CD4-positive, alpha-beta T cell treated with Interleukin-17A for 1 hour (primary cell): Measurements from ENCODE around the gene MDGA2.
"Not testable (repeated sequence)": the region's sequence is repeated elsewhere in the genome, so short reads cannot be mapped to it uniquely, and the experiment has no call there.

Source experiments
- DNase-seq: peaks from one replicate; pipeline ENCODE4 v3.0.0-alpha.2; 2020

MDGA2 gene

DNA sequence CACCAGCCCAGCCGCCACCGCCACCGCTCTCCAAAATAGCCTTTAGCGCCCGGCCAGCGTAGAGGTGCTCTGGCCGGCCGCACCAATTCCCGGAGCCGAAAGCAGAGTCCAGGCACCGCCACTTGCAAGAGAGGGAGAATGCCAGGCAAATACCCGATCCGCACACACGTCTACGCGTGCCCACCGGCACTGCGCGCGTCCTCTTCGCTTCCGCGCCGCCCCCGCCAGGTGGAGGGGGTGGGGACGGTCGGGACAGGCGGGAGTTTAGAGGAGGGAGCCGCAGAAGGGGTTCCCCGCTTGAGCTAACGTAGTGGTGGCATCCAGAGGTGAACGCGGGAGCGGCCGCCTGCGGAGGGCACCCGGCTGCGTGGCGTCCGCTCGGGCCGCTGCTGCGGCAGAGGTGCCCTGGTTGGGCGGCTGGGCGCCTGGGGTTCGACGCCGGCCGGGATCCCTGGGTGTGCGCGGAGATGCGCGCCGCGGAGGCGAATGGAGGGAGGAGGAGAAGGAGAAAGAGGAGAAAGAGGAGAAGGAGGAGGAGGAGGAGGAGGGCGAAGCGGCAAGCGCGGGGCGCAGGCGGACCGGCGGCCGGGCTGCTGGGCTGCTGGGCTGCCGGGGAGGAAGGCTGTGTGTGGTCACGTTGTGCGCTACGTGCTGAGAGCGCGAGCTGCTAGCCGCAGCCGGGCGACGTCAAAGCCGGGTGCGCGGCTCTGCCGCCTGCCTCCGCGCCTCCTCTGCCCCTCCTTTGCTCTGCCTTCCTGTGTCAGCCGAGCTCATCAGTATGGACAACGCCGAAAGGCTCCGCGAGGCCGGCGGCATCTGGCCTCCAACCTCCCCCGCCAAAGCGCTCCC lies at the start of gene MDGA2:
Gene MDGA2, minus strand, starts transcription at position 140 of the 849 bp plus-strand sequence.
- DNase-seq = no peak

DNA sequence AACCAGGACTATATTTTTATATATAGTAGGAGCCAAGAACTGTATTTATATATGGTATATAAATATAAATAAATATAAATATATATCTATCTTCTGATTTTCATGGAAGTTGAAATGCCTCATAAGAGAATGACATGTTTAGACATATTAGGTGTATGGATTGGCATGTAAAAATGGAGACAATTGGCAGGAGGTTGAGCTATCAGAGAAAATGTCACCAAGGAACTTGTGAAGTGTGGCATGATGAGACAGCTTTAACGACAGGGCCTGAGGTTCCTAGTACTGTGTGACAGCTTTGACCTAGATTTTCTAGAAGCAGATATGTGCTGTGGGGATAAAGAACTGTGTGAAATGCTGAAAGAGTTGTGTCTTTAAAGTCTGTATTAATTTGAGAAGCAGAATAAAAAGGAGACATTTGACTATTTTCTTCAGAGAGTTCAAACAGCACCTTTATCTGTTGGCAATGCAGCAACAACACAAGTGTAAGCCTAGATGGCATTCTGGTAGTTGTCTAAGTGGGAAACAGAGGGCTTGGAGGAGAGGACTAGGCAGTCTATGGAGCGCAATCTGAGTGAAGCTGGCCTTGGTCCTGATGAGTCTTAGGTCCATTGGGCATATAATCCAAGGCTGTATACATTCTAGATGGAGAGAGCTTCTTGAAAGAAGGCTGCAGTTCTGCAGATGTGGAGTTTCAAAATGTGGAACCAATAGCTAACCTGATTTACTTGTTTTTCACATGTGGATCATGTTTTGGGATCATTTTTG lies 47.7 kb upstream of the MDGA2 start:
- no peak for DNase-seq

DNA sequence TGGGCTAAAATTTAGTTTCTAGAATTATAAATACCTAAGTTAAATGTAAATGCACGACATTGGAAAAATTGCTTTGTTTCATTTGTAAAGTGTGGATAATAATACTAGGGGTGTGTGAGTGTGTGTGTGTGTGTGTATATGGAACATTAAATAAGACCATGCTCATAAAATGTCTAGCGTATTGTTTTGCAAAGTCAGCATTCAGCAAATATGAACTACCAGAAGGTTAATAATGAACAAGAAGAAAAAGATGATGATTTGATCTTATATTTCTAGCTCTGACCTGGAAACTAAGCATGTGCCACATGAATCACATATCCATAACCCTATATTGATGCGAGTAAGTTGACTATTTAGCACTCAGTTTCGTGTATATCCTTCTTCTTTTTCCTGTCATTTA lies 44.9 kb upstream of the MDGA2 start:
- no peak for DNase-seq

DNA sequence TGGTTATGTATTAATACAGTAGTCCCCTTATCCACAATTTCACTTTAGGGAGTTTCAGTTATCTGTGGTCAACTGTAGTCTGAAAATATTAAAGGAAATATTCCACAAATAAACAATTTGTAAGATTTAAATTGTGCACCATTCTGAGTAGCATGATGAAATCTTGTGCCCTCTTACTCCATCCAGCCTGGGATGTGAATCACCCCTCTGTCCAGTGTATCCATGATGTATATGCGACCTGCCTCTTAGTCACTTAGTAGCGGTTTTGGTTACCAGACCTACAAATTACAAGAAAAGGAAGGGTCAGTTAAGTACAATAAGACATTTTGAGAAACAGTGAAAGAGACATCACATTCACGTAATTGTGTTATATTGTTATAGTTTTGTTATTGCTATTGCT lies 39.9 kb upstream of the MDGA2 start:
- no peak for DNase-seq

DNA sequence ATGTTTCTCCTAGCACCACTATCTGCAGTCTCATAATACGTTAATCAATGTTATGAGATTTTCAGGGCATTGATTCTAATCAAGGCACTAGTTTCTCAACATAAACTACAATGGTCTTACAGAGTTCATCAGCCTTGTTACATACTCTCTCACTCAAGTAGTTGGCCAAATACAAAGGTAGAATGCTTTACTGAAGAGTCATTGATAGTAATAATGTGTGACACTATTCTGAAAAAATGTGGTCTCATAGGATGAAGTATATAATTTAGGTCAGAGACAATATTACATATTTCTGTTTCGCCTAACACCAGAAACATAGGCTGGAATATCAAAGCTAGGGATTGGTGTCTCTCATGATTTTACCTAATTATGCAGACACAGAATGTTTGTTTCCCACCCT lies 35.2 kb upstream of the MDGA2 start:
- no peak for DNase-seq

DNA sequence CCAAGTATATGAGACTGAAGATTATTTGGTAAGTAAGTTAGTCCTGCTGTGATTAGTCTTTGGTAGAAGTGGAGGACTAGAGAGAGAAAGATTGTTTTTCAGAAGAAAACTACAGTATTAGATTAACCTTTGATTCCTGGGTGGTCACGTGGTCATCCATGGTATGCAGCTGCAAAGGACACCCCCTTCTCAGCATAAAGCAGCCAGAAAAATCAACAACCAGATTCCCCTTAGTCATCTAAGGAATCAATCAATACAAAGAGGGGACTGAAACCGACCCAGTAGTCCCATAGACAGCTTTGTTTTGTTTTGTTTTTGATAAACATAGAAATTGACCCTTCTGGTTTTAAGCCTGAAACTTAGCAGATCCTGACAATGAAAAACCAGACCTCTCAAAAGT lies 30.3 kb upstream of the MDGA2 start:
- no peak for DNase-seq

DNA sequence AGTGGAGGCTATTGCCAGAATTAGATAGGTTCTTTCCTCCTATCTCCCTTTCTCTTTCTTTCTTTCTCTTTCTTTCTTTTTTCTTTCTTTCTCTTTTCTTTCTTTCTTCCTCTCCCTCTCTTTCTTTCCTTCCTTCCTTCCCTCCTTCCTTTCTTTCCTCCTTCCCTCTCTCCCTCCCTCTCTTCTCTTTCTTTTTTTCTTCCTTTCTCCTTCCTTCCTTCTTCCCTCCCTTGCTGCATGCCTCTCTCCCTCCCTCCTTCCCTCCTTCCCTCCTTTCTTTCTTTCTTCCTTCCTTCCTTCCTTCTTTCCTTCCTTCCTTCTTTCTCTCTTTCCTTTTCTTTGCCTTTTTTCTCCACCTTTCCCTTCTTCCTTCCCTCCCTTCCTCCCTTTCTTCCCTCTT lies 16.4 kb upstream of the MDGA2 start:
- no peak for DNase-seq

DNA sequence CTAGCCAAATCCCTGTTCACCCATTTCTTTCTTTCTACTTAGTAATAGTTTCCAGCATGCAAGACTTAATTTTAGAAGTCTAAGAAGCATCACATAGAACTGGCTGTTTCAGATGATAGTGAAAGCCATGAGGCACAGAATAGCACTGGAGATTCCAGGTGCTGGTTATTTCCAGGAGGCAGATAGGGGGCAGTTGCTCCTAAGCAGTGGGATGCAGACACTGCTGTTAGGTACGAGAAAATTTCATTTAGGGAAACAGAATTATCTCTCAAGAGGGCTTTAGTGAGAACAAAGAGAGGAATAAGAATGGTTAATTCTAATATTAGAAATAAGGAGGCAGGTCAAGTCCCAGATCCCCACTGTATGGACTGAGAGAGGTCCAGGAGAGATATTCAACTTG lies 3.6 kb upstream of the MDGA2 start:
- DNase-seq = no peak

DNA sequence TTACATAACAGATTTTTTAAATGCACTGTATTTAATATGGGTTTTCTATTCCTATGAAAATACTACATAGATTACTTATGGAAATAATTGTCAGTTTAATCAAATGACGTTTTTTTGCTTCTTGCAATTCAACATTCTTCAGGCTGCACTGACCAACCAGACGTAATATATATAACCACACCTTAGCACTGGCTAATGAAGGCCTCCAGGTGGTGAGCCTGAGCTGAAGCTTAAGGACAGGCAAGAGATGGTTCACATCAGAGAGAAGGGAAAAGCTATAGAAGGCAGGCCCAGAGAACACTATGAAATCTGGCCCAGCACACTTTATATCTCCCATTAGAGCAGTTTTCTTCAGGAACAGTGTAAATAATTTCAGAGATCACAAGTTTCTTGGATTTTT lies 2.8 kb upstream of the MDGA2 start:
- no peak for DNase-seq

DNA sequence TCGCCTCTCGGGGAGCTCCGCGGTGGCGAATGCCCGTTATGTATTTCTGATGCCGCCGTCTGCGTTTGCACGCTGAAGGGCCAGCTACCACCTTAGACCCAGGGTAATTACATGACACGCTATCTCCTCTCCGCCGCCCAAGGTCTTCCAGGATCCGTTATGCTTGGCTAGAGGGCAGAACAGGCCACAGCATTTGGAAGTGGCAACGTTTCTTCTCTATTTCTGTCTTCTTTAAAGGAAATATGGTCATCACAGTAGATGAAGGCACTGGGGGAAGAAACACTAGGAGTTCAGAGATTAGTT lies 861 bp upstream of the MDGA2 start:
- DNase-seq = no peak

DNA sequence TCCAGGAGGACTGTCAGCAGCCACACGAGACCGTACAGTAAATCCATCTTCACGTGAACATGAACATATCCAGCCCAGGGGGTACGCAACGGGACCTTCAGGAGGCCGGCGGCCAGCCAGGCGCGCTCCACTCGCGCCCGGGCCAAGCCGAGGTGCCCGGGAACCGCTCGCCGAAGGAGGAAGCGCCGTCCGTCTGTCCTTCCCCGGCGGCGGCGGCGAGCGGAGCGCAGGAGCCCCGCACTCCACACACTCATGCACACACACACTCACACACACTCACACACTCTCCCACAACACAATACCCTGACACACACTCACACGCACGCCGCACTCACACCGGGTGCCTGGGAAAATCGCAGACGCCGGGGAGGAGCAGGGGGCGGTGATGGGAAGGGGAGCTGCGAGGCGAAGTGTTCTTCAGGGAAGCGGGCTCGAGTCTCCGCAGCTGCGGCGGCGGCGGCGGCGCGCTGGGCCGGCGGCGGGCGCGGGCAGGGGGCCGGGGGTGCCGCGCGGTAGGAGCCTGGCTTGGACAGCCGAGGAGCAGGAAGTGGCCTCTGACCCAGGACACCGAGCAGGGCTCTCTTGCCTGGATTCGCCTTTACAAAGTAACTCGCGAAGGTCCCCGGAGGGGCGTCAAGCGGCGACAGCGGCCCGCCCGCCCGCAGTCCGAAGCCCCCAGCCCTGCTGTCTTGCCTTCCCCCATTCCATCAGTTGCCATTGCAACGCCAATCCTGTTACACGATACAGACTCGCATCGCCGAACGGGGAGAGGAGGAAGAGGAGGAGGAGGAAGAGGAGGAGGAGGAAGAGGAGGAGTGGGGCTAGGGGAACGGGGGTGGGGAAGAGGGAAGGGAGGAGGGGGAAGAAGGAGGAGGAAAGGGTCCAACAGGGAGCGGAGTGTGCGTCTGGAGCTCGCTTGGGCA lies 601 bp downstream of the MDGA2 start:
- no peak for DNase-seq

DNA sequence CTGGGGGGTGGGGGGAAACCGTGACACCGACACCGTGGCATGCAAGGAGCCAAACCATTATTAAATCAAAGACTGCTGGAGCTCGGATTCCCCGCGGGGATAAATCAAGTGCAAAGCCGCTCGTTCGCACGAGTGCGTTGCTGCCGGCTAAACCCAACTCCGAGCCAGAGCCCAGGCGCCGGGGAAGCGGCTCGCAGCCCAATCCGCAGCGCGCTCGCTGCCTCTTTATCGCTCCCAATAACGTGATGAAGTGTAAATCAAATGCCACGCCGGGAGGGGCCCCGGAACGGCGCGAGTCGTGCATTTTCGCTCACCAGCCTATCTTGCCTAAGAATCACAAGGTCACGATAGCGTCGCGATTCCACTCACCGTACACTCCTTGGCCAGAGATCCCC lies 1.3 kb downstream of the MDGA2 start:
- DNase-seq = no peak

DNA sequence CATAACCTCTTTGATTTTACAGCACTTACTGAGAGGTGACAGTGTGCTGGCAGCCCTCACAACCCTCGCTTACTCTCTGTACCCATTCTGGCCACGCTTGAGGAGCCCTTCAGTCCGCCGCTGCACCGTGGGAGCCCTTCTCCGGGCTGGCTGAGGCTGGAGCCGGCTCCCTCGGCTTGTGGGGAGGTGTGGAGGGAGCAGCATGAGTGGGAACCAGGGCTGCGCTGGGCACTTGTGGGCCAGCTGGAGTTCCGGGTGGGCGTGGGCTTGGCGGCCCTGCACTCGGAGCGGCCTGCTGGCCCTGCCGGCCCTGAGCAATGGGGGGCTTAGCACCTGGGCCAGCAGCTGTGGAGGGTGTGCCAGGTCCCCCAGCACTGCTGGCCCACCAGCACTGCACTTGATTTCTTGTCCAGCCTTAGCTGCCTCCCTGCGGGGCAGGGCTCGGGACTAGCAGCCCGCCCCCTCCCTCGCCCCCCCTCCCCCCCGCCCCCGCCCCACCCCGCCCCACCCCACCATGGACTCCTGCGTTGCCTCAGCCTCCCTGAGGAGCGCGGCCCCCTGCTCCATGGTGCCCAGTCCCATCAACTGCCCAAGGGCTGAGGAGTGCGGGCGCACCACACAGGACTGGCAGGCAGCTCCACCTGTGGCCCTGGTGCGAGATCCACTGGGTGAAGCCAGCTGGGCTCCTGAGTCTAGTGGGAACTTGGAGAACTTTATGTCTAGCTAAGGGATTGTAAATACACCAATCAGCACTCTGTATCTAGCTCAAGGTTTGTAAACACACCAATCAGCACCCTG lies 9.9 kb downstream of the MDGA2 start:
- no peak for DNase-seq

DNA sequence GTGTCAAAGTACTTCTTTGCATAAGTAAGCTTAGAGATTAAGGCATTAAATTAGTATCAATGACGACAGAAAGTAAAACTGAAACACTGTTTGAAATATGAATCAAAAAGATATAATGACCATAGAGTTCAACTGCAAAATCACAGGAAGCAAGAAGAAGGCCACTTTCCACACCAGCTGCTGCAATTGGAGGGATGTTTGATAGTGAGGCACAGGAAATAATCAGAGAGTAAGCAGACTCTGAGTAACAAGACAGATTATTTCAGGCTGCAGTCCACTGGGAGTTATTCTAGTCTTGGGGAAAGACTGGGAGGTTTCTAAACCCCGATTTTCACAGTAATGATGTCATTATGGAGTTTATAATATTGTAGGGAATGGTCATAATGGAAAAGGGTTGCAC lies 12.9 kb downstream of the MDGA2 start:
- DNase-seq = no peak

DNA sequence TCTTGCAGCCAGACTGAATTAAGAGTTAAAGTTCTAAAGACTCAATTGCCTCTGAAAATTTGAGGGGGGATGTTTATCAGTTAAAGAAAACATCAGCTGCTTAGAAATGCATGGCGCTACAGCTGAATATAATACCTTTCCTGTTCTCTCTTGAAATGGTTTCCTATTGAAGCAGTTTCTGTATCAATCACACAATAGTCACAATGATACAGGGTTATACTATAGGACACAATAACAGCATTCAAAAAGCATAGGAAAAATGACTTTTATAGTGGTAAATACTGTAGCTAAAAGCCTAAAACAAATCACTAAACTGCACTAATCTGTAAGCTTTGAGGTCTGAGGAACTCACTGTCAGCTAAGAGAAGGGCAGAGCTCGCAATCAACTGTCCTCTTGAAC lies 15.2 kb downstream of the MDGA2 start:
- no peak for DNase-seq

DNA sequence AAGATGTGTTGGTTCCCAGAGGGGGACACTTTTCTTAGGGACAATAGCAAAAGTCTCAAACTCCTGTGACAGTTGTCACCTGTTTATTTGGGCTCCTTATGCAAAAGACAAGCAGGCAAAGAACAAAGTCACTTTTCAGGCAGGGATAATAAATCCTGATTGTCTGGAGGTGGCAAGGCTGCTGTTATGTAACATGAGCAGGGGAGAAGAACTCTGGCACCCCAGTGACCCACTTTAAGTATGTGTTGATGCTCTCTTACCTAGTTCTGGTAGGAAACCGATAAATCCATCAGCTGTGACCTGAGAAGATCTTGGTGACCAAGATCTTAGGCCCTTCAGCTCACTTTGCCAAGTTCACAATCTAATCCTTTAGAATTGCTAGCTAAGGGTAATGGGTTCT lies 17.4 kb downstream of the MDGA2 start:
- DNase-seq = no peak

DNA sequence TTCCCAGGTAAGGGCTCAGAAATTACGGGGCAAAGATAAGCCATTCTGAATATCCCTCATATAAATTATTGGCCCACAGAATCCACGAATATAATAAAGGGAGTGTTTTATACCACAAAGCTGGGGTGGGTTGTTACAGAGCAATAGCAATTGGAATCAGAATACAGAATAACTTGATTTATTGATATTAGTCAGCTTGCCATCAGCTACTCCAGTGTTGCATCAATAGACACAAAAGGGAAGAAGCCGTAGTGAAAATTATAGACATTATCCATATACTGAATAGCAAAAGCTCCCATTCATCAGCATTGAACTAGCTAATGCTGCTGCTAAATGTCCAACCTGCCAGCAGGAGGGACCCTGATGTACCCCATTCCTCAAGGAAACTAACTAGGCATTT lies 18.3 kb downstream of the MDGA2 start:
- no peak for DNase-seq

DNA sequence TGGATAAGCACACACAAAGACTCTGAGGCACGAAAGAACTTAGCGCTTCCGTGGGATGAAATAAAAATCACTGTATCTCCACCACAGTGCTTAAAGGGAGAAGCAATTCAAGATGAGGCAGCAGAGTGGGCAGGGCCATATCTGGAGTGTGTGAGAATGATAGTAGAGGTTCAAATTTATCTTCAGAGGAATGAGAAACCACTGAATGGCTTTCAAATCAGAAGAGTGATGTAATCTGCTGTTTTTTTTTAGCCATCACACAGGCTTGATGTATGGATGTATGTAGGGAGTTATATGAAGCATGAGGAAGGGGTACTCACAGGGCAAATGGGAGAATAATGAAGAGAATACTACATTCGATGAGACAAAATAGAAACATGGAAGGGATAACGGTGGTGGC lies 24.1 kb downstream of the MDGA2 start:
- DNase-seq = no peak

DNA sequence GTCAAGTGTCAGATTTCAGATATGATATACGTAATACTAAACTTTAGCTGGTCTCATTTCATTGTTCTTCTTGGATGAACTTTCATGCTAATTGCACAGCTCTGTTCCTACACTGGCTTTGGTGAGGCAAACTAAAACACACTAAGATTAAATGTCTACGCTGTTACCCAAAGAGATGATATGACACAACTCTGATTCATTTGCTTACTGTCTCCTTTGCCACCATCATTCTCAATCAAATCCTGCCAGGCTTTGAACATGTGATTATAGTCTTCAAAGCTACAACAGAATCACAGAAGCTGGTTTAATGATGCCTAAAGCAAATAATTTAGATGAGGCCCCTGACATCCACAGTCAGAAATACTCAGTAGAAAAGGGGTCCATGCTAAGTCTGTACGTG lies 37.7 kb downstream of the MDGA2 start:
- DNase-seq = no peak

DNA sequence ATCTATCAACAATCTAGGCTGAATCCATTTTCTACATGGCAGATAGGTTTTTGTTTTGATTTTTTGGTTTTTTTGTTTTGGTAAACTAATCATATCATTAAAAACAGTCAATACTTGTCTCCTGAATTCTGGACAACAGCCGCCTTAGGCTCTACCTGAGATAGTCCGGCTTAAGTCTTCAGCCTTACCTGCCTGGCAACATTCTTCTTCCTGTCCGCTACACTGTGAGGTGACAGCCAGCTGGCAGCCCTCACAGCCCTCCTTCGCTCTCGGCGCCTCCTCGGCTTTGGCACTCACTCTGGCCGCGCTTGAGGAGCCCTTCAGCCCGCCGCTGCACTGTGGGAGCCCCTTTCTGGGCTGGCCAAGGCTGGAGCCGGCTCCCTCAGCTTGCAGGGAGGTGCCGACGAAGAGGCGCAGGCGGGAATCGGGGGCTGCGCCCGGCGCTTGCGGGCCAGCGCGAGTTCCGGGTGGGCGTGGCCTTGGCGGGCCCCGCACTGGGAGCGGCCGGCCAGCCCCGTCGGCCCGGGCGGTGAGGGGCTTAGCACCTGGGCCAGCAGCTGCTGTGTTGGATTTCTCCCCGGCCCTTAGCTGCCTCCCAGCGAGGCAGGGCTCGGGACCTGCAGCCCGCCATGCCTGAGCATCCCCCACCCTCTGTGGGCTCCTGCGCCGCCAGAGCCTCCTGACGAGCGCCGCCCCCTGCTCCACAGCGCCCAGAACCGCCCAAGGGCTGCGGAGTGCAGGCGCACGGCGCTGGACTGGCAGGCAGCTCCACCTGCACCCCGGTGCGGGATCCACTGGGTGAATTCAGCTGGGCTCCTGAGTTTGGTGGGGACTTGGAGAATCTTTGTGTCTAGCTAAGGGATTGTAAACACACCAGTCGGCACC lies 49.0 kb downstream of the MDGA2 start:
- no peak for DNase-seq

DNA sequence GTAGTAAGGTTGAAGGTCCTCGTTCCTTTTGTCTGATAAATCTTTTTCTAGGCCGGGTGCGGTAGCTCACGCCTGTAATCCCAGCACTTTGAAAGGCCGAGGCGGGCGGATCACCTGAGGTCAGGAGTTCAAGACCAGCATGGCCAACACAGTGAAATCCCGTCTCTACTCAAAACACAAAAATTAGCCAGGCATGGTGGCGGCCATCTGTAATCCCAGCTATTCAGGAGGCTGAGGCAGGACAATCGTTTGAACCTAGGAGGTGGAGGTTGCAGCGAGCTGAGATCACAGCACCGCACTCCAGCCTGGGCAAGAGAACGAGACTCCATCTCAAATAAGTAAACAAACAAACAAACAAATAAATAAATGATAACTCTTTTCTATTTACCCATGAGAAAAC lies 51.3 kb downstream of the MDGA2 start:
- not testable (repeated sequence) for DNase-seq

DNA sequence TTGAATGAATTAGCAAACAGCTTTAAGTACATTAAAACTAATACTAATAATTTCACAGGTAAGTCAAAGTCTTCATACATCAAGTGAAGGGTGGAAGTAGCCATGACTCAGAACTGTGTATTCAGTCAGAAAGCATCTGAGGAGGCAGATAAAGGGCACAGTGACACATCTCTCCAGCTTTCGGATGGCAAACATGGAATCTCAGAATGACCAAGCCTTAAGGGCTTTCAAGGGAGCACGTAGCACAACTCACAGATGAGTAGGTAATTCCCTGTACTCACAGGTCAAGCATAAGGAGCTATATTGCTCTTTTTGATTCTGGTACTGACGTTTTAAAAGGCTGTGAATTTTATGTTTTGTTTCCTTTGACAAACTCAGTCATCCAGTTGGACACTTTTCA lies 56.0 kb downstream of the MDGA2 start:
- DNase-seq = no peak
